ENCODE measurements around the gene TENT4A.

- no peak for TF ChIP-seq CTCF (IDR thresholded peaks at IDR 0.05)
- no peak for TF ChIP-seq POLR2A (IDR thresholded peaks at IDR 0.05)
Measured at GRCh38 chr5:6730407-6730806, 17.2 kb downstream of the TENT4A start.

All from upper lobe of left lung (tissue), 4 donors.